ENCODE results near the gene ZDHHC22. TPM values are rescaled to one million over a fixed set of nuclear protein-coding genes. Genes with fewer than 3 reads are reported as not detected.
"Not testable (repeated sequence)": the region's sequence is repeated elsewhere in the genome, so short reads cannot be mapped to it uniquely, and the experiment has no call there.

ZDHHC22 gene
- total RNA-seq, 1 donor from 2014 or later = 77.3 TPM

GRCh38 chr14:77175843-77176242, 34.3 kb upstream of the ZDHHC22 start:
- H3K4me1 Mint-ChIP-seq (ENCODE audit: low read depth, unreplicated experiment) = peaks cover 7% of the 10 kb centered on the region
- H3K4me3 Mint-ChIP-seq (ENCODE audit: unreplicated experiment) = no peak overlapping the region
- H3K27me3 Mint-ChIP-seq (ENCODE audit: unreplicated experiment) = peaks cover 2% of the 10 kb centered on the region
- H3K9me3 Mint-ChIP-seq (ENCODE audit: unreplicated experiment) = peaks cover 2% of the 10 kb centered on the region
- H3K27ac Mint-ChIP-seq (ENCODE audit: unreplicated experiment) = no peak overlapping the region
- no peak for DNase-seq
- TF ChIP-seq, protein P1, sequence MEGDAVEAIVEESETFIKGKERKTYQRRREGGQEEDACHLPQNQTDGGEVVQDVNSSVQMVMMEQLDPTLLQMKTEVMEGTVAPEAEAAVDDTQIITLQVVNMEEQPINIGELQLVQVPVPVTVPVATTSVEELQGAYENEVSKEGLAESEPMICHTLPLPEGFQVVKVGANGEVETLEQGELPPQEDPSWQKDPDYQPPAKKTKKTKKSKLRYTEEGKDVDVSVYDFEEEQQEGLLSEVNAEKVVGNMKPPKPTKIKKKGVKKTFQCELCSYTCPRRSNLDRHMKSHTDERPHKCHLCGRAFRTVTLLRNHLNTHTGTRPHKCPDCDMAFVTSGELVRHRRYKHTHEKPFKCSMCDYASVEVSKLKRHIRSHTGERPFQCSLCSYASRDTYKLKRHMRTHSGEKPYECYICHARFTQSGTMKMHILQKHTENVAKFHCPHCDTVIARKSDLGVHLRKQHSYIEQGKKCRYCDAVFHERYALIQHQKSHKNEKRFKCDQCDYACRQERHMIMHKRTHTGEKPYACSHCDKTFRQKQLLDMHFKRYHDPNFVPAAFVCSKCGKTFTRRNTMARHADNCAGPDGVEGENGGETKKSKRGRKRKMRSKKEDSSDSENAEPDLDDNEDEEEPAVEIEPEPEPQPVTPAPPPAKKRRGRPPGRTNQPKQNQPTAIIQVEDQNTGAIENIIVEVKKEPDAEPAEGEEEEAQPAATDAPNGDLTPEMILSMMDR (IDR thresholded peaks at IDR 0.05; ENCODE audit: partially characterized antibody, unreplicated experiment) = no peak
- H3K36me3 Mint-ChIP-seq (ENCODE audit: unreplicated experiment) = no peaks in the 10 kb centered on the region

DNA sequence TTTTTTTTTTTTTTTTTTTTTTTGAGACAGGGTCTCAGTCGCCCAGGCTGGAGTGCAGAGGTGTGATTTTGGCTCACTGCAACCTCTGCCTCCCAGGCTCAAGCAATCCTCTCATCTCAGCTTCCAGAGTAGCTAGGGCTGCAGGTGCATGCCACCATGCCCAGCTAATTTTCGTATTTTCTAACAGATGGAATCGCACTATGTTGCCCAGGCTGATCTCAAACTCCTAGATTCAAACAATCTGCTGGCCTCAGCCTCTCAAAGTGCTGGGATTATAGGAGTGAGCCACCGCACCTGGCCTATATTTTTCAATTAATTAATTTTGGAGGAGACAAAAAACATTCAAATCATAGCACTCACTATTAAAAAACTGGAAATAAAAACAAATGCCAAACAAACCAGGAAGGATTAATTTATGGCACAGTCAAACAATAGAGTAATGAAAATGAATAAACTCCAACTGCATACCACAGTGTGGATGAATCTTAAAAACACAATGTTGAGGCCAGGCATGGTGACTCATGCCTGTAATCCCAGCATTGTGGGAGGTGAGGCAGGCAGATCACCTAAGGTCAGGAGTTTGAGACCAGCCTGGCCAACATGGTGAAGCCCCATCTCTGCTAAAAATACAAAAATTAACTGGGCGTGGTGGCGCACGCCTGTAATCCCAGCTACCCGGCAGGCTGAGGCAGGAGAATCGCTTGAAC, 32.5 kb upstream of the ZDHHC22 start:
- H3K9me3 Mint-ChIP-seq (ENCODE audit: unreplicated experiment); DNase-seq; H3K36me3 Mint-ChIP-seq (ENCODE audit: unreplicated experiment); H3K27me3 Mint-ChIP-seq (ENCODE audit: unreplicated experiment); H3K4me3 Mint-ChIP-seq (ENCODE audit: unreplicated experiment); H3K27ac Mint-ChIP-seq (ENCODE audit: unreplicated experiment); H3K4me1 Mint-ChIP-seq (ENCODE audit: low read depth, unreplicated experiment): not testable (repeated sequence)

GRCh38 chr14:77172916-77173315, 31.3 kb upstream of the ZDHHC22 start:
- Mint-ChIP-seq H3K27ac (ENCODE audit: unreplicated experiment) (no peak overlapping the region), H3K4me3 (ENCODE audit: unreplicated experiment) (no peak overlapping the region), H3K27me3 (ENCODE audit: unreplicated experiment) (no peaks in the 10 kb centered on the region), H3K9me3 (ENCODE audit: unreplicated experiment) (peaks cover 4% of the 10 kb centered on the region), H3K36me3 (ENCODE audit: unreplicated experiment) (peaks cover 11% of the 10 kb centered on the region), H3K4me1 (ENCODE audit: low read depth, unreplicated experiment) (peaks cover 7% of the 10 kb centered on the region)
- DNase-seq = no peak
- TF ChIP-seq, protein P1 (IDR thresholded peaks at IDR 0.05; ENCODE audit: partially characterized antibody, unreplicated experiment) = no peak

- H3K4me3 Mint-ChIP-seq (ENCODE audit: unreplicated experiment) = no peak overlapping the region
- H3K9me3 Mint-ChIP-seq (ENCODE audit: unreplicated experiment) = peaks cover 5% of the 10 kb centered on the region
- H3K27ac Mint-ChIP-seq (ENCODE audit: unreplicated experiment) = no peak overlapping the region
- no peaks in the 10 kb centered on the region for H3K27me3 Mint-ChIP-seq (ENCODE audit: unreplicated experiment)
- peaks cover 11% of the 10 kb centered on the region for H3K36me3 Mint-ChIP-seq (ENCODE audit: unreplicated experiment)
- DNase-seq = no peak
- H3K4me1 Mint-ChIP-seq (ENCODE audit: low read depth, unreplicated experiment) = no peaks in the 10 kb centered on the region
- TF ChIP-seq, protein P1 (IDR thresholded peaks at IDR 0.05; ENCODE audit: partially characterized antibody, unreplicated experiment) = no peak
These were observed 28.5 kb upstream of the ZDHHC22 start for GRCh38 chr14:77170045-77170444.

GRCh38 chr14:77161011-77161410, 19.4 kb upstream of the ZDHHC22 start:
- DNase-seq = no peak
- H3K27ac Mint-ChIP-seq (ENCODE audit: unreplicated experiment) = no peak overlapping the region
- H3K27me3 Mint-ChIP-seq (ENCODE audit: unreplicated experiment) = peaks cover 8% of the 10 kb centered on the region
- H3K9me3 Mint-ChIP-seq (ENCODE audit: unreplicated experiment) = peaks cover 7% of the 10 kb centered on the region
- H3K4me1 Mint-ChIP-seq (ENCODE audit: low read depth, unreplicated experiment) = peaks cover 12% of the 10 kb centered on the region
- TF ChIP-seq, protein P1 (IDR thresholded peaks at IDR 0.05; ENCODE audit: partially characterized antibody, unreplicated experiment) = no peak
- H3K4me3 Mint-ChIP-seq (ENCODE audit: unreplicated experiment) = no peak overlapping the region
- no peaks in the 10 kb centered on the region for H3K36me3 Mint-ChIP-seq (ENCODE audit: unreplicated experiment)
